Measurements from ENCODE around the gene GMDS. TPM values are rescaled to one million over a fixed set of nuclear protein-coding genes. Genes with fewer than 3 reads are reported as not detected.

GMDS gene
- total RNA-seq, 2 experiments from 2014 or later: 36.6 to 42.8 TPM

- Mint-ChIP-seq H3K4me3 (no peak overlapping the region), H3K27ac (no peak overlapping the region), H3K4me1 (ENCODE audit: low read depth) (no peaks in the 10 kb centered on the region), H3K27me3 (no peaks in the 10 kb centered on the region), H3K36me3 (ENCODE audit: low read depth) (peaks cover 13% of the 10 kb centered on the region), H3K9me3 (peaks cover 10% of the 10 kb centered on the region)
- TF ChIP-seq, protein P1, sequence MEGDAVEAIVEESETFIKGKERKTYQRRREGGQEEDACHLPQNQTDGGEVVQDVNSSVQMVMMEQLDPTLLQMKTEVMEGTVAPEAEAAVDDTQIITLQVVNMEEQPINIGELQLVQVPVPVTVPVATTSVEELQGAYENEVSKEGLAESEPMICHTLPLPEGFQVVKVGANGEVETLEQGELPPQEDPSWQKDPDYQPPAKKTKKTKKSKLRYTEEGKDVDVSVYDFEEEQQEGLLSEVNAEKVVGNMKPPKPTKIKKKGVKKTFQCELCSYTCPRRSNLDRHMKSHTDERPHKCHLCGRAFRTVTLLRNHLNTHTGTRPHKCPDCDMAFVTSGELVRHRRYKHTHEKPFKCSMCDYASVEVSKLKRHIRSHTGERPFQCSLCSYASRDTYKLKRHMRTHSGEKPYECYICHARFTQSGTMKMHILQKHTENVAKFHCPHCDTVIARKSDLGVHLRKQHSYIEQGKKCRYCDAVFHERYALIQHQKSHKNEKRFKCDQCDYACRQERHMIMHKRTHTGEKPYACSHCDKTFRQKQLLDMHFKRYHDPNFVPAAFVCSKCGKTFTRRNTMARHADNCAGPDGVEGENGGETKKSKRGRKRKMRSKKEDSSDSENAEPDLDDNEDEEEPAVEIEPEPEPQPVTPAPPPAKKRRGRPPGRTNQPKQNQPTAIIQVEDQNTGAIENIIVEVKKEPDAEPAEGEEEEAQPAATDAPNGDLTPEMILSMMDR (IDR thresholded peaks at IDR 0.05): no peak
- DNase-seq (no peak), ATAC-seq (no peak)
- ChIA-PET POLR2A (no interaction called here), CTCF (no interaction called here)
- intact Hi-C loops (cut with micrococcal nuclease): no loop called here
Observed at GRCh38 chr6:1735239-1735803, 510.1 kb downstream of the GMDS start.

DNA sequence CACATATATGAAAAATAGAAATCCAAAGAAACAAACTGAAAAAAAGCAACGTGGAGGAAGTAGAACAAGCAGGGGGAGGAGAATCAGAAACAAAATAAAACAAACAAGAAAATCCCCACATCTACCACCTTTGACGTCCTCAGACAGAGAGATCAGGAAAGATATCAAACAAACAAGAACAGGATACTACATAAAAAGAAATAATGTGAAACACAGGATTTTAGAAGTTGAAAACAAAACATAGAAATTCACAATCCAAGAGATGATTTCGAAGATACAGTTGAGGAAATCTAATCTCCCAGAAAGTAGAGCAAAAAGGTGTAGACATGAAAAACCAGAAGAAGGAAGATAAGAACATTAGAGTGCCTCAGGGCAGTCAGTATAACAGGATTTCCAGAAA, 514.5 kb downstream of the GMDS start:
- Mint-ChIP-seq H3K27me3 (no peaks in the 10 kb centered on the region), H3K4me1 (ENCODE audit: low read depth) (no peaks in the 10 kb centered on the region), H3K27ac (no peak overlapping the region), H3K4me3 (no peak overlapping the region), H3K9me3 (peaks cover 10% of the 10 kb centered on the region), H3K36me3 (ENCODE audit: low read depth) (peaks cover 14% of the 10 kb centered on the region)
- DNase-seq (no peak), ATAC-seq (no peak)
- TF ChIP-seq, protein P1 (IDR thresholded peaks at IDR 0.05): no peak
- ChIA-PET POLR2A (no interaction called here), CTCF (no interaction called here)
- intact Hi-C loops (cut with micrococcal nuclease): no loop called here

- H3K27ac Mint-ChIP-seq: no peak overlapping the region
- no peak overlapping the region for H3K4me3 Mint-ChIP-seq
- POLR2A ChIA-PET: no interaction called here
- H3K27me3 Mint-ChIP-seq: no peaks in the 10 kb centered on the region
- H3K36me3 Mint-ChIP-seq (ENCODE audit: low read depth): peaks cover 20% of the 10 kb centered on the region
- intact Hi-C loops (cut with micrococcal nuclease): no loop called here
- peaks cover 10% of the 10 kb centered on the region for H3K9me3 Mint-ChIP-seq
- H3K4me1 Mint-ChIP-seq (ENCODE audit: low read depth): no peaks in the 10 kb centered on the region
- CTCF ChIA-PET: no interaction called here
- DNase-seq: no peak
- ATAC-seq: no peak
- TF ChIP-seq, protein P1 (IDR thresholded peaks at IDR 0.05): no peak
Observed at GRCh38 chr6:1729750-1730140, 515.7 kb downstream of the GMDS start.

GRCh38 chr6:1729133-1729749, 516.2 kb downstream of the GMDS start:
- Mint-ChIP-seq H3K9me3 (peaks cover 10% of the 10 kb centered on the region), H3K4me3 (no peak overlapping the region), H3K27me3 (no peaks in the 10 kb centered on the region), H3K27ac (no peak overlapping the region), H3K36me3 (ENCODE audit: low read depth) (peaks cover 23% of the 10 kb centered on the region), H3K4me1 (ENCODE audit: low read depth) (no peaks in the 10 kb centered on the region)
- TF ChIP-seq, protein P1 (IDR thresholded peaks at IDR 0.05): no peak
- intact Hi-C loops (cut with micrococcal nuclease): no loop called here
- CTCF ChIA-PET: no interaction called here
- DNase-seq: no peak
- no peak for ATAC-seq
- POLR2A ChIA-PET: no interaction called here

DNA sequence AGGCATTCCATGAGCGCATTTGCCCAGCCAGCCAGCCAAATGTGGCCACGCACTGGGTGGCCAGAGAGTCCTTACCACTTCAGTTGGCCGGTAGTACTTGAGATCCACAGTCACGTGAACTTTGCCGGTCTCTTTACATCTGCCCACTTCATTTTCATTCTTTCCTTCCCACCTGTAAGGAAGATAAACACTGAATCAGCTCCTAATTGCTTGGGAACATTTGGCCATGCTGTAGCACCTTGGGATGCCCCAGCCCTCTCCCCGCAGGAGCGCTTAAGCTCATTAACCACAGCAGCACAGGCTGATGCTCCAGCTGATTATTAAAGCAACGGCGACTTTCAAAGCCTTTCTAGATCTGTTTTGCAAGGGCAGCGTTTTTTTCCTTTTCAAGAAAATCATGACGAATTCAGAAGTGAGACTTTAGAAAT, 519.0 kb downstream of the GMDS start:
- peaks cover 17% of the 10 kb centered on the region for H3K36me3 Mint-ChIP-seq (ENCODE audit: low read depth)
- POLR2A ChIA-PET: interaction anchor here (0.6 kb wide), 1 partner anchor 303 kb away, joined by 3 read pairs; no protein-coding TSS in a partner anchor
- intact Hi-C loops (cut with micrococcal nuclease): no loop called here

More for the DNA sequence above, 519.0 kb downstream of the GMDS start:
- TF ChIP-seq, protein P1 (IDR thresholded peaks at IDR 0.05): no peak
- peaks cover 6% of the 10 kb centered on the region for H3K9me3 Mint-ChIP-seq
- no peak for DNase-seq
- CTCF ChIA-PET: no interaction called here
- H3K27ac Mint-ChIP-seq: no peak overlapping the region
- H3K27me3 Mint-ChIP-seq: no peaks in the 10 kb centered on the region
- no peaks in the 10 kb centered on the region for H3K4me1 Mint-ChIP-seq (ENCODE audit: low read depth)
- H3K4me3 Mint-ChIP-seq: no peak overlapping the region
- ATAC-seq: no peak
